ENCODE data around the gene BICDL1. TPM values are rescaled to one million over a fixed set of nuclear protein-coding genes. Genes with fewer than 3 reads are reported as not detected.

BICDL1 gene
- total and polyA plus RNA-seq, 10 of the 15 experiments (the other 5 are each of a cell fraction or from before 2014, with no cell fraction given) = 0.72 to 12.3 (median 4.2) TPM

DNA sequence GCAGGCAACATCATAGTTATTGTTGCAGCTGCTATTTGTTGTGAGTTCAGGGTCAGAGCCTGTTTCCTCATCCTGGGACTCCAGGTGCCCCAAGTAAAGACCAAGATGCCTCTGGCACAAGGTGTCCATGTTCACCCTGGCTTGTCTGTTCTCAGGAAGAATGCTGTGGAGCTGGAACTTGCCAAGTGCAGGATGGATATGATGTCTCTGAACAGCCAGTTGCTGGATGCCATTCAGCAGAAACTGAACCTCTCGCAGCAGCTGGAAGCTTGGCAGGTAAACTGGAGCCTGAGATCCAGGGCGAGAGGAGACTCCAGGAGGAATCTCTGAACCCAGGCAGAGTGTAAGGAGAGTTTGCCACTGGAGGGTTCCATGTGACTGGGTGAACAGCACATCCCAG is 100.8 kb downstream of the BICDL1 start:
- in situ Hi-C loops (cut with MboI) = no loop called here

More for the DNA sequence above, 100.8 kb downstream of the BICDL1 start:
- H3K27ac ChIP-seq (ENCODE audit: control insufficient read depth, insufficient read depth) = no peak overlapping the region
- BruUV-seq (replicated peaks) = no TSS peak
- ATAC-seq (no peak), FAIRE-seq (no peak), DNase-seq (ENCODE audit: low read depth, low spot score) (no peak)
- H3K9me3 ChIP-seq (replicated peaks; ENCODE audit: control insufficient read depth, insufficient read depth, low read length) = no peaks in the 10 kb centered on the region
- H2AFZ ChIP-seq (ENCODE audit: control insufficient read depth, low read depth, low read length) = no peak overlapping the region
- intact Hi-C loops (cut with micrococcal nuclease; ENCODE audit: unreplicated experiment) = loop anchor here (10.0 kb wide), 2 partner anchors 75 to 155 kb away; no protein-coding TSS in a partner anchor
- TF ChIP-seq, protein P1, sequence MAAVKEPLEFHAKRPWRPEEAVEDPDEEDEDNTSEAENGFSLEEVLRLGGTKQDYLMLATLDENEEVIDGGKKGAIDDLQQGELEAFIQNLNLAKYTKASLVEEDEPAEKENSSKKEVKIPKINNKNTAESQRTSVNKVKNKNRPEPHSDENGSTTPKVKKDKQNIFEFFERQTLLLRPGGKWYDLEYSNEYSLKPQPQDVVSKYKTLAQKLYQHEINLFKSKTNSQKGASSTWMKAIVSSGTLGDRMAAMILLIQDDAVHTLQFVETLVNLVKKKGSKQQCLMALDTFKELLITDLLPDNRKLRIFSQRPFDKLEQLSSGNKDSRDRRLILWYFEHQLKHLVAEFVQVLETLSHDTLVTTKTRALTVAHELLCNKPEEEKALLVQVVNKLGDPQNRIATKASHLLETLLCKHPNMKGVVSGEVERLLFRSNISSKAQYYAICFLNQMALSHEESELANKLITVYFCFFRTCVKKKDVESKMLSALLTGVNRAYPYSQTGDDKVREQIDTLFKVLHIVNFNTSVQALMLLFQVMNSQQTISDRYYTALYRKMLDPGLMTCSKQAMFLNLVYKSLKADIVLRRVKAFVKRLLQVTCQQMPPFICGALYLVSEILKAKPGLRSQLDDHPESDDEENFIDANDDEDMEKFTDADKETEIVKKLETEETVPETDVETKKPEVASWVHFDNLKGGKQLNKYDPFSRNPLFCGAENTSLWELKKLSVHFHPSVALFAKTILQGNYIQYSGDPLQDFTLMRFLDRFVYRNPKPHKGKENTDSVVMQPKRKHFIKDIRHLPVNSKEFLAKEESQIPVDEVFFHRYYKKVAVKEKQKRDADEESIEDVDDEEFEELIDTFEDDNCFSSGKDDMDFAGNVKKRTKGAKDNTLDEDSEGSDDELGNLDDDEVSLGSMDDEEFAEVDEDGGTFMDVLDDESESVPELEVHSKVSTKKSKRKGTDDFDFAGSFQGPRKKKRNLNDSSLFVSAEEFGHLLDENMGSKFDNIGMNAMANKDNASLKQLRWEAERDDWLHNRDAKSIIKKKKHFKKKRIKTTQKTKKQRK (IDR thresholded peaks at IDR 0.05; ENCODE audit: low read depth, low read length) = no peak
- TF ChIP-seq NRF1 (conservative IDR thresholded peaks at IDR 0.05; ENCODE audit: low read depth, low read length) = no peak
- H3K4me2 ChIP-seq (ENCODE audit: control insufficient read depth, insufficient read depth) = no peak overlapping the region
- ChIA-PET POLR2A (interaction anchor here (0.6 kb wide), 1 partner anchor 402 kb away, joined by 4 read pairs; no protein-coding TSS in a partner anchor), RAD21 (ENCODE audit: unreplicated experiment) (no interaction called here), SMC1A (ENCODE audit: uncharacterized antibody, unreplicated experiment) (no interaction called here), CTCF (no interaction called here)
- no peaks in the 10 kb centered on the region; the same call in 1 of the 2 replicates for H4K20me1 ChIP-seq (ENCODE audit: control insufficient read depth, insufficient read depth)
- H3K4me3 ChIP-seq = no peak overlapping the region
- no peaks in the 10 kb centered on the region for H3K79me2 ChIP-seq (ENCODE audit: control insufficient read depth, insufficient read depth, low read length)
- H3K27me3 ChIP-seq (replicated peaks in 1 of 2; ENCODE audit: control insufficient read depth in 2 of 2, insufficient read depth in 2 of 2, low read length in 1 of 2) = no peaks in the 10 kb centered on the region
- H3K9ac ChIP-seq (ENCODE audit: control insufficient read depth, insufficient read depth, low read length) = no peak overlapping the region
- WGBS (ENCODE audit: insufficient coverage, insufficient replicate concordance, low lambda C conversion rate, missing lambda C conversion rate) = 95% methylated on average over 2 of the region's 2 CpGs
- H3K36me3 ChIP-seq (ENCODE audit: control insufficient read depth in 2 of 2, insufficient read depth in 2 of 2, low read length in 1 of 2) = peaks cover 0 to 15% of the 10 kb centered on the region in 2 experiments; a peak in 3 of 4 replicates
- peaks cover 12% of the 10 kb centered on the region for H3K4me1 ChIP-seq (ENCODE audit: control insufficient read depth, insufficient read depth, low read length)
